Activated T-helper 2 cell treated with anti-CD3 and anti-CD28 coated beads, Interferon-gamma antibody, Interleukin-2, Interleukin-4, amounts not matched to agents 10 μg/mL and 5 μg/mL and 100 μg/mL, durations not matched to agents 14 hours and 24 hours and 36 hours (primary cell): Measurements from ENCODE around the gene MTG2. TPM values are rescaled to one million over a fixed set of nuclear protein-coding genes. Genes with fewer than 3 reads are reported as not detected.

Source experiments
- DNase-seq: peaks from one replicate; pipeline ENCODE4 v3.0.0; 2021; ENCODE audit warnings: low spot score
- H3K27ac Mint-ChIP-seq: one replicate; pipeline ENCODE4 v1.8.0; 2021; ENCODE audit warnings: mixed read lengths
- H3K27me3 Mint-ChIP-seq: one replicate; pipeline ENCODE4 v1.8.0; 2021; ENCODE audit warnings: low read depth, mixed read lengths
- H3K36me3 Mint-ChIP-seq: one replicate; pipeline ENCODE4 v1.8.0; 2021; ENCODE audit warnings: low read depth, mixed read lengths
- H3K4me1 Mint-ChIP-seq: one replicate; pipeline ENCODE4 v1.8.0; 2021; ENCODE audit warnings: low read depth, mixed read lengths
- H3K4me3 Mint-ChIP-seq: one replicate; pipeline ENCODE4 v1.8.0; 2021; ENCODE audit warnings: low read depth, mild to moderate bottlenecking, moderate library complexity, mixed read lengths
- H3K9me3 Mint-ChIP-seq: one replicate; pipeline ENCODE4 v1.8.0; 2021; ENCODE audit warnings: mixed read lengths
- intact Hi-C: fragments of 100-400 bp; cut with micrococcal nuclease; formaldehyde crosslinking; loops from one replicate; pipeline ENCODE4 v1.15.1; 2023
- total RNA-seq: library from RNA; stranded (reverse); gene quantifications from 2 replicates; pipeline ENCODE4 v1.2.3, GENCODE V29; 2022

MTG2 gene
- total RNA-seq, 1 donor from 2014 or later = 40.2 TPM

GRCh38 chr20:62237514-62237800 is 54.6 kb downstream of the MTG2 start:
- no peak for DNase-seq
- H3K4me1 Mint-ChIP-seq = peaks cover 17% of the 10 kb centered on the region
- no peak overlapping the region for H3K27ac Mint-ChIP-seq
- H3K4me3 Mint-ChIP-seq = peak overlapping the region; percentile 52
- peaks cover 8% of the 10 kb centered on the region for H3K36me3 Mint-ChIP-seq
- no peaks in the 10 kb centered on the region for H3K27me3 Mint-ChIP-seq
- H3K9me3 Mint-ChIP-seq = no peaks in the 10 kb centered on the region
- intact Hi-C loops = loop anchor here (5.0 kb wide), 1 partner anchor 150 kb away; the partner anchor contains the start of gene RPS21

GRCh38 chr20:62237801-62238568 is 55.2 kb downstream of the MTG2 start, which contains the start of gene OSBPL2:
Gene OSBPL2 (plus strand): TSS chr20:62238521. CDS start chr20:62256185, 17,664 bp downstream.
- no peaks in the 10 kb centered on the region for H3K9me3 Mint-ChIP-seq
- peaks cover 8% of the 10 kb centered on the region for H3K36me3 Mint-ChIP-seq
- peaks cover 17% of the 10 kb centered on the region for H3K4me1 Mint-ChIP-seq
- peak within 1 kb of the TSS; percentile 78 for H3K4me3 Mint-ChIP-seq
- peak; percentile 100 for DNase-seq
- intact Hi-C loops = loop anchor here (1.0 to 5.0 kb wide), 4 partner anchors 55 to 149 kb away; partner anchors contain the start of genes ADRM1, LSM14B, MTG2 and RPS21
- H3K27me3 Mint-ChIP-seq = no peaks in the 10 kb centered on the region
- H3K27ac Mint-ChIP-seq = peak within 1 kb of the TSS; percentile 60

- intact Hi-C loops = loop anchor here (1.0 to 5.0 kb wide), 4 partner anchors 56 to 149 kb away; partner anchors contain the start of genes ADRM1, LSM14B, MTG2 and RPS21
- H3K4me3 Mint-ChIP-seq = peak overlapping the region; percentile 78
- no peaks in the 10 kb centered on the region for H3K9me3 Mint-ChIP-seq
- H3K27ac Mint-ChIP-seq = peak overlapping the region; percentile 46
- H3K36me3 Mint-ChIP-seq = peaks cover 8% of the 10 kb centered on the region
- peaks cover 17% of the 10 kb centered on the region for H3K4me1 Mint-ChIP-seq
- H3K27me3 Mint-ChIP-seq = no peaks in the 10 kb centered on the region
- no peak for DNase-seq
Measured at GRCh38 chr20:62238569-62239277, 55.9 kb downstream of the MTG2 start.

- no peaks in the 10 kb centered on the region for H3K27me3 Mint-ChIP-seq
Measured at GRCh38 chr20:62239278-62239879, 56.6 kb downstream of the MTG2 start.

GRCh38 chr20:62240020-62240685 is 57.3 kb downstream of the MTG2 start:
- Mint-ChIP-seq H3K4me1 (peaks cover 17% of the 10 kb centered on the region), H3K27ac (no peak overlapping the region), H3K4me3 (peak overlapping the region; percentile 78), H3K9me3 (no peaks in the 10 kb centered on the region), H3K36me3 (peaks cover 8% of the 10 kb centered on the region), H3K27me3 (no peaks in the 10 kb centered on the region)
- intact Hi-C loops = no loop called here
- no peak for DNase-seq

More at GRCh38 chr20:62239278-62239879, 56.6 kb downstream of the MTG2 start:
- no peaks in the 10 kb centered on the region for H3K9me3 Mint-ChIP-seq
- peak overlapping the region; percentile 46 for H3K27ac Mint-ChIP-seq
- peaks cover 17% of the 10 kb centered on the region for H3K4me1 Mint-ChIP-seq
- no peak for DNase-seq
- intact Hi-C loops = loop anchor here (2.0 to 5.0 kb wide), 2 partner anchors 57 to 148 kb away; partner anchors contain the start of genes MTG2 and RPS21
- H3K4me3 Mint-ChIP-seq = peak overlapping the region; percentile 78
- peaks cover 8% of the 10 kb centered on the region for H3K36me3 Mint-ChIP-seq

- no peak overlapping the region for H3K4me3 Mint-ChIP-seq
- no peaks in the 10 kb centered on the region for H3K27me3 Mint-ChIP-seq
- no peak overlapping the region for H3K27ac Mint-ChIP-seq
- intact Hi-C loops = no loop called here
- H3K4me1 Mint-ChIP-seq = peaks cover 17% of the 10 kb centered on the region
- H3K9me3 Mint-ChIP-seq = no peaks in the 10 kb centered on the region
- H3K36me3 Mint-ChIP-seq = peaks cover 8% of the 10 kb centered on the region
- DNase-seq = no peak
Measured at GRCh38 chr20:62241506-62241905, 58.7 kb downstream of the MTG2 start.

GRCh38 chr20:62242176-62242575 is 59.3 kb downstream of the MTG2 start:
- H3K36me3 Mint-ChIP-seq = peaks cover 8% of the 10 kb centered on the region

GRCh38 chr20:62243106-62243505 is 60.3 kb downstream of the MTG2 start:
- H3K27ac Mint-ChIP-seq = no peak overlapping the region
- no peaks in the 10 kb centered on the region for H3K9me3 Mint-ChIP-seq
- H3K36me3 Mint-ChIP-seq = peaks cover 8% of the 10 kb centered on the region
- intact Hi-C loops = no loop called here
- no peak overlapping the region for H3K4me3 Mint-ChIP-seq
- peaks cover 13% of the 10 kb centered on the region for H3K4me1 Mint-ChIP-seq
- no peak for DNase-seq
- H3K27me3 Mint-ChIP-seq = no peaks in the 10 kb centered on the region

More at GRCh38 chr20:62242176-62242575, 59.3 kb downstream of the MTG2 start:
- no peaks in the 10 kb centered on the region for H3K9me3 Mint-ChIP-seq
- no peak for DNase-seq
- no peaks in the 10 kb centered on the region for H3K27me3 Mint-ChIP-seq
- H3K4me3 Mint-ChIP-seq = no peak overlapping the region
- H3K4me1 Mint-ChIP-seq = peaks cover 17% of the 10 kb centered on the region
- no peak overlapping the region for H3K27ac Mint-ChIP-seq
- intact Hi-C loops = no loop called here

- no peak overlapping the region for H3K27ac Mint-ChIP-seq
- no peak overlapping the region for H3K4me3 Mint-ChIP-seq
Measured at GRCh38 chr20:62243906-62244515, 61.2 kb downstream of the MTG2 start.

GRCh38 chr20:62244644-62245108 is 61.8 kb downstream of the MTG2 start:
- Mint-ChIP-seq H3K27me3 (no peaks in the 10 kb centered on the region), H3K4me3 (no peak overlapping the region), H3K36me3 (peaks cover 8% of the 10 kb centered on the region), H3K27ac (no peak overlapping the region), H3K4me1 (peaks cover 6% of the 10 kb centered on the region), H3K9me3 (no peaks in the 10 kb centered on the region)
- no peak for DNase-seq
- intact Hi-C loops = no loop called here

More at GRCh38 chr20:62243906-62244515, 61.2 kb downstream of the MTG2 start:
- no peaks in the 10 kb centered on the region for H3K27me3 Mint-ChIP-seq
- intact Hi-C loops = no loop called here
- H3K4me1 Mint-ChIP-seq = peaks cover 13% of the 10 kb centered on the region
- no peaks in the 10 kb centered on the region for H3K9me3 Mint-ChIP-seq
- H3K36me3 Mint-ChIP-seq = peaks cover 8% of the 10 kb centered on the region
- DNase-seq = no peak

GRCh38 chr20:62245911-62246280 is 63.1 kb downstream of the MTG2 start:
- DNase-seq = no peak
- intact Hi-C loops = no loop called here
- Mint-ChIP-seq H3K9me3 (no peaks in the 10 kb centered on the region), H3K4me3 (no peak overlapping the region), H3K36me3 (peaks cover 4% of the 10 kb centered on the region), H3K27me3 (no peaks in the 10 kb centered on the region), H3K4me1 (peaks cover 3% of the 10 kb centered on the region), H3K27ac (no peak overlapping the region)

GRCh38 chr20:62246431-62246830 is 63.6 kb downstream of the MTG2 start:
- peaks cover under 1% of the 10 kb centered on the region for H3K4me1 Mint-ChIP-seq
- H3K27ac Mint-ChIP-seq = no peak overlapping the region
- H3K27me3 Mint-ChIP-seq = no peaks in the 10 kb centered on the region
- no peaks in the 10 kb centered on the region for H3K9me3 Mint-ChIP-seq
- H3K36me3 Mint-ChIP-seq = peaks cover 3% of the 10 kb centered on the region
- intact Hi-C loops = no loop called here
- no peak overlapping the region for H3K4me3 Mint-ChIP-seq
- no peak for DNase-seq
